ENCODE data around the gene BRCA1. TPM values are rescaled to one million over a fixed set of nuclear protein-coding genes. Genes with fewer than 3 reads are reported as not detected.

Gene BRCA1
- total RNA-seq, 3 donors from 2014 or later, result 8.8 to 17.4 (median 10.3) TPM

DNA sequence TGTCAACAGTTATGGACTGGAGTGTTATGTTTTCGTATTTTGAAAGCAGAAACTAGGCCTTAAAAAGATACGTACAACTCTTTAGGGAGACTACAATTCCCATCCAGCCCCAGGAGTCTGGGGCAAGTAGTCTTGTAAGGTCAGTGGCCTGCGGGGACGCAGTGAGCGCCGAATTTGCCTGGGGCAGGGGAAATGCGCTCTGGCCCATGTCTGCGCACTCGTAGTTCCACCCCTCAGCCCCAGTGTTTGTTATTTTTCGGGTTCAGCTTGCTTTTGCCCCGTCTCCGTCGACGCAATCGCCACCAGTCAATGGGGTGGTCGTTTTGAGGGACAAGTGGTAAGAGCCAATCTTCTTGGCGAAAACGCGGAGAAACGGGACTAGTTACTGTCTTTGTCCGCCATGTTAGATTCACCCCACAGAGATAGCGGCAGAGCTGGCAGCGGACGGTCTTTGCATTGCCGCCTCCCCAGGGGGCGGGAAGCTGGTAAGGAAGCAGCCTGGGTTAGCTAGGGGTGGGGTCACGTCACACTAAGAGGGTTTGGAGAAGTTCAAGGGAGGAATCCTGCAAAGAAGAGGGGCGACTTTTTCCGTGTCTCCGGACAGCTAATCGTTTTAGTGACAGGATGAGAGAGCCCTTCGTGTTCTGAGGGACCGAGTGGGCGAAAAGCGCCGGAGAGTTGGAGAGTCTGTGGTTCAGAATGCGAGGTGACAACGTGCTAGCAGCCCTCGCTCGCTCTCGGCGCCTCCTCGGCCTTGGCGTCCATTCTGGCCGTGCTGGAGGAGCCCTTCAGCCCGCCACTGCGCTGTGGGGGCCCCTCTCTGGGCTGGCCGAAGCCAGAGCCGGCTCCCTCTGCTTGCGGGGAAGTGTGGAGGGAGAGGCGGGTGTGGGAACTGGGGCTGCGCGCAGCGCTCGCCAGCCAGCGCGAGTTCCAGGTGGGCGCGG is 1.1 kb upstream of the BRCA1 start:
- TF ChIP-seq, protein P1, sequence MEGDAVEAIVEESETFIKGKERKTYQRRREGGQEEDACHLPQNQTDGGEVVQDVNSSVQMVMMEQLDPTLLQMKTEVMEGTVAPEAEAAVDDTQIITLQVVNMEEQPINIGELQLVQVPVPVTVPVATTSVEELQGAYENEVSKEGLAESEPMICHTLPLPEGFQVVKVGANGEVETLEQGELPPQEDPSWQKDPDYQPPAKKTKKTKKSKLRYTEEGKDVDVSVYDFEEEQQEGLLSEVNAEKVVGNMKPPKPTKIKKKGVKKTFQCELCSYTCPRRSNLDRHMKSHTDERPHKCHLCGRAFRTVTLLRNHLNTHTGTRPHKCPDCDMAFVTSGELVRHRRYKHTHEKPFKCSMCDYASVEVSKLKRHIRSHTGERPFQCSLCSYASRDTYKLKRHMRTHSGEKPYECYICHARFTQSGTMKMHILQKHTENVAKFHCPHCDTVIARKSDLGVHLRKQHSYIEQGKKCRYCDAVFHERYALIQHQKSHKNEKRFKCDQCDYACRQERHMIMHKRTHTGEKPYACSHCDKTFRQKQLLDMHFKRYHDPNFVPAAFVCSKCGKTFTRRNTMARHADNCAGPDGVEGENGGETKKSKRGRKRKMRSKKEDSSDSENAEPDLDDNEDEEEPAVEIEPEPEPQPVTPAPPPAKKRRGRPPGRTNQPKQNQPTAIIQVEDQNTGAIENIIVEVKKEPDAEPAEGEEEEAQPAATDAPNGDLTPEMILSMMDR (IDR thresholded peaks at IDR 0.05), result no peak
- Histone ChIP-seq H3K36me3 (ENCODE audit: low read depth) (peaks cover 5% of the 10 kb centered on the region), H3K4me3 (peak overlapping the region; percentile 24), H3K4me1 (ENCODE audit: low read depth) (peaks cover 15% of the 10 kb centered on the region), H3K9me3 (no peaks in the 10 kb centered on the region)
- intact Hi-C loops (cut with DNase I, micrococcal nuclease), result no loop called here
- peak; percentile 1 for ATAC-seq
- DNase-seq, result peak in 2 of 3 donors; percentile 43 to 56

DNA sequence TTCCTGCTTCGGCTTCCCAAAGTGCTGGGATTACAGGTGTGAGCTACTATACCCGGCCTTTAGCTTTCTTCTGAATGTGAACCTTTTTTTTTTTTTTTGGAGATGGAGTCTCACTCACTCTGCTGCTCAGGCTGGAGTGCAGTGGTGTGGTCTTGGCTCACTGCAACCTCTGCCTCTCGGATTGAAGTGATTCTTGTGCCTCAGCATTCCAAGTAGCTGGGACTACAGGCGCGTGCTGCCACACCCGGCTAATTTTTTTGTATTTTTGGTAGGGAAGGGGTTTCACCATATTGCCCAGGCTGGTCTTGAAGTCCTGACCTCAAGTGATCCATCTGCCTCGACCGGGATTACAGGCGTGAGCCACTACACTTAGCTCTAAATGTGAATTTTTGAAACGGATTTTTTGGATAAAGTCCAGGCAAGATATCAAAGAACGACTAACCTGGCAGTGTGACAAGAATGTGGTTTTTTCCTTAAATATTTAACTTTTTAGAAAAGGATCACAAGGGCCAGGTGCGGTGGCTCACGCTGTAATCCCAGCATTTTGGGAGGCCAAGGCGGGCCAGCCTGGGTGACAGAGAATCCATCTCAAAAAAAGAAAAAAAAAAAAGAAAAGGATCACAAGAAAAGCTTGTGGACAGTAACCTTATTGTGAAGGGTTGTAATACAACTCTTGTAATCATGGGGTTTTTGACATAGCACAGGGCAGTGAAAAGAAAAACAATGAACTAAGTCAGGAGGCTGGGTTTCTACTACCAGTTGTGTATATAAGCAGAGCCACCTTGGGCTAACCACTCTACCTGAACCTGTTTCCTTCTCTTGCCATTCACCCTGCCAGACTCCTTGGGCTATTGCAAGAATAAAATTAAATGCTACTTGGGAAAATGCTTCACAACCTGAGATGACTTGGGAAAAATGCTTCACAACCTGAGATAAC is 6.2 kb downstream of the BRCA1 start:
- TF ChIP-seq, protein P1 (IDR thresholded peaks at IDR 0.05), result no peak
- H3K4me3 ChIP-seq, result no peak overlapping the region
- intact Hi-C loops (cut with DNase I, micrococcal nuclease), result no loop called here
- no peaks in the 10 kb centered on the region for H3K4me1 ChIP-seq (ENCODE audit: low read depth)
- no peaks in the 10 kb centered on the region for H3K9me3 ChIP-seq
- no peak for DNase-seq
- no peak for ATAC-seq
- H3K36me3 ChIP-seq (ENCODE audit: low read depth), result no peaks in the 10 kb centered on the region

DNA sequence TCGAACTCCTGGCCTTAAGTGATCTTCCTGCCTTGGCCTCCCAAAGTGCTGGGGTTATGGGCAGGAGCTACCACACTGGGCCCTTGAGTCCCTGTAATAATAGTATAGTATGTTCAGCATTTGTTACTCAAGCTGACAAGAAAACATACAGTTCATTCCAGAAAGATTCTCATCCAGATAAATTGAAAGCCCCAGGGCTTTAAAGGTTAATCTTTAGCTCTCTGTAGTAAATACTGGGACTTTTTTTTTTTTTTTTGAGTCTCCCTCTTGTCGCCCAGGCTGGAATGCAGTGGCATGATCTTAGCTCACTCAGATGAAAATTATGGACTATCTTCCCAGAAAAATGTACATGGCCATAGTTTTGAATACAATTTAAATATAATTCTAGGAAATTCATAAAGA is 11.0 kb downstream of the BRCA1 start:
- H3K9me3 ChIP-seq, result no peaks in the 10 kb centered on the region
- no peaks in the 10 kb centered on the region for H3K36me3 ChIP-seq (ENCODE audit: low read depth)
- intact Hi-C loops (cut with DNase I, micrococcal nuclease), result no loop called here
- DNase-seq (no peak), ATAC-seq (no peak)
- TF ChIP-seq, protein P1 (IDR thresholded peaks at IDR 0.05), result no peak
- no peak overlapping the region for H3K4me3 ChIP-seq
- H3K4me1 ChIP-seq (ENCODE audit: low read depth), result no peaks in the 10 kb centered on the region

DNA sequence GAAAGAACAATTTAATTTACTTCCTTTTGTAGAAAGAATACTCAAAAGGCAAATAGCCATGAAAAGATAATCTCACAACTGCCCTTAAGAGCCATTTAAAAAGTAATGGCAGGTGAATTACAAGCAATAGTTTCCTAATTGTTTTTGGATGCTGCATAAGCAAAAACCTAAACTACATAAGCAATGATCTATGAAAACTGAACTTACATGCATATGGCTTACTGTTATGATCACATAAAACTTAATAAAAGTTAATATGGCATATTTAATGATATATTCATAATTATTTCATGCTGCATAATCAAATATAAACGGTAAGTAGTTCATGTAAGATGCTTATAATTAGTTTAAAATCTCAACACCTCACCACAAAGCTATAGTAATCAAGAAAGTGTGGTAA is 18.6 kb downstream of the BRCA1 start:
- H3K36me3 ChIP-seq (ENCODE audit: low read depth), result no peaks in the 10 kb centered on the region
- ATAC-seq (no peak), DNase-seq (no peak)
- H3K4me3 ChIP-seq, result no peak overlapping the region
- no peaks in the 10 kb centered on the region for H3K9me3 ChIP-seq
- intact Hi-C loops (cut with DNase I, micrococcal nuclease), result no loop called here
- H3K4me1 ChIP-seq (ENCODE audit: low read depth), result no peaks in the 10 kb centered on the region
- TF ChIP-seq, protein P1 (IDR thresholded peaks at IDR 0.05), result no peak

DNA sequence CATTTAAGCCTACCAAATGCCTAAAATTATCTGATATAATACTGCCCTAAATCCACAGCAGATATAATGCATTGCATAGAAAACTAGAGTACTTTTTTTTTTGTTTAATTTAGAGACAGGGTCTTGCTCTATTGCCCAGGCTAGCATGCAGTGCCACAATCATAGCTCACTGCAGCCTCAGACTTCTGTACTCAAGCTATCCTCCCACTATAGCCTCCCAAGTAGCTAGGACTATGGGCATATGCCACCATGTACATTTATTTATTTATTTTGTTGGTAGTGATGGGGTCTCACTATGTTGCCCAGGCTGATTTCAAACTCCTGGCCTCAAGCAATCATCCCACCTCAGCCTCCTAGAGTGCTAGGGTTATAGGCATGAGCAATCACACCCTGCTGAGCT is 20.0 kb downstream of the BRCA1 start:
- H3K36me3 ChIP-seq (ENCODE audit: low read depth), result no peaks in the 10 kb centered on the region
- H3K9me3 ChIP-seq, result no peaks in the 10 kb centered on the region
- intact Hi-C loops (cut with DNase I, micrococcal nuclease), result no loop called here
- DNase-seq (no peak), ATAC-seq (no peak)
- no peaks in the 10 kb centered on the region for H3K4me1 ChIP-seq (ENCODE audit: low read depth)
- TF ChIP-seq, protein P1 (IDR thresholded peaks at IDR 0.05), result no peak
- H3K4me3 ChIP-seq, result no peak overlapping the region

Measured in mucosa of descending colon (tissue), 3 donors.